ENCODE results near the gene WBP2. TPM values are rescaled to one million over a fixed set of nuclear protein-coding genes. Genes with fewer than 3 reads are reported as not detected.

Gene WBP2
- total and polyA plus RNA-seq, 2 of the 13 experiments (the other 11 are each of a cell fraction or from before 2014, with no cell fraction given): 29.2 to 29.5 TPM

DNA sequence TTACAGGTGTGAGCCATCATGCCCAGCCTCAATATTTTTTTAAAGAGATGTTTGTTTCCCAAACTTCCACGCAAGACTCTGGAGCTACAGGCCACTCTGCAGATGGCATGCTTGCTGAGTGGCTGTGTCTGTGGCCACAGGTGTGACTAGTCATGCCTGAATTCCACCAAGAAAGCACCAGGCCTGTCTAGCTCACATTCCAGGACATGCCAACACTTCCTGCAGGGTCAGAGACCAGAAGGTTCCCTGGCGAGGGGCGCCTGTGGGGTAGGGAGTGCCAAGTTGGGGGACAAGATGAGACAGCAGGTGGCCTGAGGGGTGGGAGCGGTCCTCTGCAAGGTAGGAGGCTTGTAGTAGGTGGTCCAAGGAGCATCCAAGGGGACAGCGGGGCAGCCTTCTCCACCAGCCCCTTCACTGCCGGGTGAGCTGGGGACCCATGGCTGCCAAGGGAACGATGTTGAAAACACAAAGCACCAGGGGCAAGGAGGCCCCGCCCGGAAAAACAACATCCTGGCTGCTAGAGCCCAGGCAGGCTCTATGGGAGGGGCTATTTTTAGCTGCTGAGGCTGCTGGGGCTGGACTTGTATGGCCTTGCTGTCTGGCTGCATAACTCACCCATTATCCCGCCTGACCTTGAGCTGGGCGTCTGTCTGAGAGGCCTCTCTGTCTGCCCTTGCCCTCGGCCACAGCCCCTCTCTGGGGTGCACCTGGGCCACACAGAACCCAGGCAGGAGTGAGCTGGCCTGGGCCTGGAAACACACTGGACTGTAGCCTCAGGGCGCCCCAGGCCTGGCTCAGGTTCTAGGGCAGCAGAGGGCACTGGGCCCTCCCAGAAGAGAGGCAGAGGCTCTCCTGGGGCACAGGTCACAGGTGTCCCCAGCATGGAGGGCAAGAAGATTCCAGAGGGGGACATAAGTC, 17.6 kb upstream of the WBP2 start (continued):
- TF ChIP-seq ZNF205 (CRISPR knock-in tag; IDR thresholded peaks at IDR 0.05) (peak; percentile 85), MIXL1 (CRISPR knock-in tag; IDR thresholded peaks at IDR 0.05) (peak; percentile 93), NFKBIZ (CRISPR knock-in tag; IDR thresholded peaks at IDR 0.05) (peak; percentile 70), FLYWCH1 (CRISPR knock-in tag; IDR thresholded peaks at IDR 0.05) (no peak), KDM4B (CRISPR knock-in tag; IDR thresholded peaks at IDR 0.05) (peak; percentile 95), ZNF672 (CRISPR knock-in tag; IDR thresholded peaks at IDR 0.05) (no peak), REXO4 (CRISPR knock-in tag; IDR thresholded peaks at IDR 0.05; ENCODE audit: borderline replicate concordance) (no peak), MXI1 (IDR thresholded peaks at IDR 0.05; ENCODE audit: borderline replicate concordance, low read depth, low read length) (peak; percentile 63; the same call in 1 of the 3 replicates), ZNF780A (CRISPR knock-in tag; IDR thresholded peaks at IDR 0.05) (no peak), ELF3 (CRISPR knock-in tag; IDR thresholded peaks at IDR 0.05) (peak; percentile 85), ZNF891 (CRISPR knock-in tag; IDR thresholded peaks at IDR 0.05) (peak; percentile 39; the same call in 1 of the 2 replicates), CCDC6 (CRISPR knock-in tag; IDR thresholded peaks at IDR 0.05) (peak; percentile 95), FIP1L1 (IDR thresholded peaks at IDR 0.05; ENCODE audit: borderline replicate concordance, insufficient read depth, low read depth, low read length) (no peak), ZNF713 (CRISPR knock-in tag; IDR thresholded peaks at IDR 0.05) (peak; percentile 81; the same call in 1 of the 2 replicates), FOXO1 (CRISPR knock-in tag; IDR thresholded peaks at IDR 0.05) (peak; percentile 91), TCF12 (IDR thresholded peaks at IDR 0.05) (no peak), TCF12 (CRISPR knock-in tag; IDR thresholded peaks at IDR 0.05) (peak; percentile 94), ZNF563 (CRISPR knock-in tag; IDR thresholded peaks at IDR 0.05) (peak; percentile 80; the same call in 1 of the 2 replicates), ZBTB7B (CRISPR knock-in tag; IDR thresholded peaks at IDR 0.05) (peak; percentile 97), ZNF17 (CRISPR knock-in tag; IDR thresholded peaks at IDR 0.05) (no peak), MAF1 (CRISPR knock-in tag; IDR thresholded peaks at IDR 0.05; ENCODE audit: borderline replicate concordance) (peak; percentile 51; the same call in 1 of the 2 replicates), ZKSCAN5 (CRISPR knock-in tag; IDR thresholded peaks at IDR 0.05) (peak; percentile 38; the same call in 1 of the 2 replicates), ZBTB3 (CRISPR knock-in tag; IDR thresholded peaks at IDR 0.05; ENCODE audit: borderline replicate concordance, low read depth) (0 out of 2 replicates have a peak, but pooled peaks have one; percentile 50)
- TF ChIP-seq, protein P1, sequence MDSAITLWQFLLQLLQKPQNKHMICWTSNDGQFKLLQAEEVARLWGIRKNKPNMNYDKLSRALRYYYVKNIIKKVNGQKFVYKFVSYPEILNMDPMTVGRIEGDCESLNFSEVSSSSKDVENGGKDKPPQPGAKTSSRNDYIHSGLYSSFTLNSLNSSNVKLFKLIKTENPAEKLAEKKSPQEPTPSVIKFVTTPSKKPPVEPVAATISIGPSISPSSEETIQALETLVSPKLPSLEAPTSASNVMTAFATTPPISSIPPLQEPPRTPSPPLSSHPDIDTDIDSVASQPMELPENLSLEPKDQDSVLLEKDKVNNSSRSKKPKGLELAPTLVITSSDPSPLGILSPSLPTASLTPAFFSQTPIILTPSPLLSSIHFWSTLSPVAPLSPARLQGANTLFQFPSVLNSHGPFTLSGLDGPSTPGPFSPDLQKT (CRISPR knock-in tag; IDR thresholded peaks at IDR 0.05; ENCODE audit: borderline replicate concordance): no peak
- TF ChIP-seq, protein P2, sequence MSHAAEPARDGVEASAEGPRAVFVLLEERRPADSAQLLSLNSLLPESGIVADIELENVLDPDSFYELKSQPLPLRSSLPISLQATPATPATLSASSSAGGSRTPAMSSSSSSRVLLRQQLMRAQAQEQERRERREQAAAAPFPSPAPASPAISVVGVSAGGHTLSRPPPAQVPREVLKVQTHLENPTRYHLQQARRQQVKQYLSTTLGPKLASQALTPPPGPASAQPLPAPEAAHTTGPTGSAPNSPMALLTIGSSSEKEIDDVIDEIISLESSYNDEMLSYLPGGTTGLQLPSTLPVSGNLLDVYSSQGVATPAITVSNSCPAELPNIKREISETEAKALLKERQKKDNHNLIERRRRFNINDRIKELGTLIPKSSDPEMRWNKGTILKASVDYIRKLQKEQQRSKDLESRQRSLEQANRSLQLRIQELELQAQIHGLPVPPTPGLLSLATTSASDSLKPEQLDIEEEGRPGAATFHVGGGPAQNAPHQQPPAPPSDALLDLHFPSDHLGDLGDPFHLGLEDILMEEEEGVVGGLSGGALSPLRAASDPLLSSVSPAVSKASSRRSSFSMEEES (CRISPR knock-in tag; IDR thresholded peaks at IDR 0.05): peak; percentile 80
- TF ChIP-seq, protein P3, sequence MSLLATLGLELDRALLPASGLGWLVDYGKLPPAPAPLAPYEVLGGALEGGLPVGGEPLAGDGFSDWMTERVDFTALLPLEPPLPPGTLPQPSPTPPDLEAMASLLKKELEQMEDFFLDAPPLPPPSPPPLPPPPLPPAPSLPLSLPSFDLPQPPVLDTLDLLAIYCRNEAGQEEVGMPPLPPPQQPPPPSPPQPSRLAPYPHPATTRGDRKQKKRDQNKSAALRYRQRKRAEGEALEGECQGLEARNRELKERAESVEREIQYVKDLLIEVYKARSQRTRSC (CRISPR knock-in tag; IDR thresholded peaks at IDR 0.05; ENCODE audit: low read depth): no peak
- TF ChIP-seq, protein P4, sequence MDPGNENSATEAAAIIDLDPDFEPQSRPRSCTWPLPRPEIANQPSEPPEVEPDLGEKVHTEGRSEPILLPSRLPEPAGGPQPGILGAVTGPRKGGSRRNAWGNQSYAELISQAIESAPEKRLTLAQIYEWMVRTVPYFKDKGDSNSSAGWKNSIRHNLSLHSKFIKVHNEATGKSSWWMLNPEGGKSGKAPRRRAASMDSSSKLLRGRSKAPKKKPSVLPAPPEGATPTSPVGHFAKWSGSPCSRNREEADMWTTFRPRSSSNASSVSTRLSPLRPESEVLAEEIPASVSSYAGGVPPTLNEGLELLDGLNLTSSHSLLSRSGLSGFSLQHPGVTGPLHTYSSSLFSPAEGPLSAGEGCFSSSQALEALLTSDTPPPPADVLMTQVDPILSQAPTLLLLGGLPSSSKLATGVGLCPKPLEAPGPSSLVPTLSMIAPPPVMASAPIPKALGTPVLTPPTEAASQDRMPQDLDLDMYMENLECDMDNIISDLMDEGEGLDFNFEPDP (CRISPR knock-in tag; conservative IDR thresholded peaks at IDR 0.05): no peak

Measured in HepG2 (cell line).